K562 (cell line): ENCODE measurements around the gene CACNB2. TPM values are rescaled to one million over a fixed set of nuclear protein-coding genes. Genes with fewer than 3 reads are reported as not detected.

Source experiments
- ATAC-seq: fragments of 200-7000 bp; cut with Tn5 transposase; 3 replicates; pipeline ENCODE4 v1.9.1; 2020; ENCODE audit warnings: moderate library complexity
- BruUV-seq: library from RNA; stranded (reverse); fragments of 400-500 nt; replicated peaks from 2 replicates; lab custom pipeline; 2021; lab: Mats Ljungman, UMichigan
- CTCF ChIA-PET: fragments of 300-600 bp; formaldehyde crosslinking; extraction: SDS; loops from one replicate; lab custom pipeline; 2021; ENCODE audit warnings: low intra/inter-chr PET ratio; lab: Yijun Ruan, JAX
- POLR2A ChIA-PET: fragments of 300-600, 350-650 bp; sonication (Branson Sonifier 250); formaldehyde crosslinking; extraction: SDS; loops from one replicate; lab custom pipeline; 2021; ENCODE audit warnings: antibody characterized with exemption, inconsistent platforms; lab: Yijun Ruan, JAX
- DNase-seq, 4 experiments: peaks; one replicate each; pipeline versions ENCODE4 v3.0.0 to v3.0.0-alpha.2; 2011 to 2018; ENCODE audit warnings: low spot score in 3 of 4, mixed read lengths in 3 of 4; ENCODE audit errors: extremely low read depth in 1 of 4
- FAIRE-seq: peaks from 2 replicates; lab custom pipeline; 2011; peaks lifted over from hg19 to GRCh38; lab: Jason Lieb, UNC
- H2AFZ ChIP-seq: 2 replicates; pipeline ENCODE4 v1.6.0; 2011; ENCODE audit warnings: low read depth, low read length, control low read depth, inconsistent platforms
- H3K27ac ChIP-seq: fragments of 200-600 bp; 3 replicates; pipeline ENCODE4 v1.8.0; 2011; ENCODE audit warnings: low read depth, mild to moderate bottlenecking, control low read depth, inconsistent platforms, low read length, moderate library complexity, mixed read lengths; ENCODE audit errors: extremely low read depth
- H3K27me3 ChIP-seq, 2 experiments: fragments of 300-600 bp in 1 of 2; 2 replicates in 1 of 2; 3 replicates in 1 of 2; pipeline versions ENCODE4 v1.6.0 to v1.8.0; 2011; ENCODE audit warnings: inconsistent platforms in 2 of 2, low read length in 2 of 2, mild to moderate bottlenecking in 1 of 2, mixed read lengths in 1 of 2, moderate library complexity in 1 of 2; ENCODE audit not compliant: control insufficient read depth in 2 of 2, insufficient read depth in 2 of 2
- H3K36me3 ChIP-seq: fragments of 300-600 bp; 3 replicates; pipeline ENCODE4 v1.8.0; 2011; ENCODE audit warnings: mild to moderate bottlenecking, low read length, inconsistent platforms; ENCODE audit not compliant: control insufficient read depth, insufficient read depth
- H3K4me1 ChIP-seq, 2 experiments: fragments of 200-600 bp in 1 of 2; replicated peaks in 1 of 2; 2 replicates in 1 of 2; 3 replicates in 1 of 2; pipeline versions ENCODE4 v1.5.1 to v1.8.0; 2011; ENCODE audit warnings: inconsistent platforms in 2 of 2, low read length in 2 of 2, mild to moderate bottlenecking in 1 of 2, mixed read lengths in 1 of 2, moderate library complexity in 1 of 2; ENCODE audit not compliant: control insufficient read depth in 2 of 2, insufficient read depth in 2 of 2
- H3K4me2 ChIP-seq: 2 replicates; pipeline ENCODE4 v1.6.1; 2011; ENCODE audit warnings: low read length, control low read depth, inconsistent platforms, mixed read lengths; ENCODE audit not compliant: insufficient read depth
- H3K4me3 ChIP-seq: fragments of 200-600 bp; sonication (generic), shearing (Covaris generic); 2 replicates; pipeline ENCODE4 v1.5.1; 2016; ENCODE audit warnings: control low read depth, inconsistent platforms
- H3K79me2 ChIP-seq: fragments of 200-600 bp; 3 replicates; pipeline ENCODE4 v1.8.0; 2011; ENCODE audit warnings: low read length, inconsistent platforms; ENCODE audit not compliant: control insufficient read depth, insufficient read depth
- H3K9ac ChIP-seq, 2 experiments: 2 replicates each; pipeline versions ENCODE4 v1.6.0 to v1.6.1; 2011; ENCODE audit warnings: low read depth in 2 of 2, low read length in 2 of 2, control low read depth in 1 of 2, inconsistent platforms in 1 of 2, mild to moderate bottlenecking in 1 of 2, mixed read lengths in 1 of 2; ENCODE audit not compliant: insufficient read depth in 1 of 2
- H3K9me1 ChIP-seq: one replicate; pipeline ENCODE4 v1.6.0; 2011; ENCODE audit warnings: inconsistent platforms, mild to moderate bottlenecking, low read length, moderate library complexity; ENCODE audit not compliant: control insufficient read depth, insufficient read depth
- H3K9me3 ChIP-seq: replicated peaks from 2 replicates; pipeline ENCODE4 v1.5.1; 2011; ENCODE audit warnings: low read depth, low read length, inconsistent platforms; ENCODE audit not compliant: control insufficient read depth, insufficient read depth
- H4K20me1 ChIP-seq: replicated peaks from 2 replicates; pipeline ENCODE4 v1.6.1; 2011; ENCODE audit warnings: low read length, inconsistent platforms, mixed read lengths; ENCODE audit not compliant: control insufficient read depth, insufficient read depth
- SIN3B ChIP-seq: fragments of 450-650 bp; IDR thresholded peaks from 2 replicates; pipeline ENCODE4 v1.6.1; 2017; ENCODE audit warnings: low read depth, mild to moderate bottlenecking, moderate library complexity
- ZNF318 ChIP-seq, 2 experiments: fragments of 450-650 bp; IDR thresholded peaks; 2 replicates each; pipeline ENCODE4 v1.6.1; 2016; ENCODE audit warnings: mild to moderate bottlenecking in 2 of 2, borderline replicate concordance in 1 of 2, low read depth in 1 of 2, moderate library complexity in 1 of 2
- WGBS: fragments of 100-300 bp; shearing (Covaris generic); methylation state at CpG from one replicate; pipeline ENCODE4 v1.1.6; 2016; ENCODE audit warnings: low coverage, mixed read lengths; ENCODE audit not compliant: insufficient coverage; ENCODE audit errors: missing lambda C conversion rate; 5-methylcytosine and 5-hydroxymethylcytosine counted together
- in situ Hi-C: fragments of 300-500 bp; cut with MboI; formaldehyde crosslinking; loops from 4 replicates; pipeline ENCODE4 v1.15.0; 2018; ENCODE audit warnings: inconsistent platforms, mixed read lengths
- intact Hi-C: fragments of 100-400 bp; cut with micrococcal nuclease; formaldehyde crosslinking; loops from 2 replicates; pipeline ENCODE4 v1.14.2; 2022
- polyA plus RNA-seq, 8 experiments: library from polyadenylated mRNA; depleted of rRNA in 4 of 8; stranded (reverse) in 5 of 8; unstranded in 3 of 8; fragments of >200 nt; fragmentation: Nextera tagmentation in 2 of 8; fragmentation: Illumina TruSeq in 1 of 8; extraction: Ambion mirVana in 2 of 8; extraction: Trizol in 1 of 8; gene quantifications; 2 replicates each; pipeline versions ENCODE4 v1.2.1 to v1.2.3, GENCODE V29; 2011 to 2014; ENCODE audit warnings: inconsistent platforms in 1 of 8, missing spikeins in 1 of 8
- total RNA-seq, 7 experiments: library from RNA; depleted of rRNA in 6 of 7; stranded (reverse); fragments of >200 nt in 6 of 7; fragmentation: Illumina TruSeq in 2 of 7; extraction: Trizol in 2 of 7; gene quantifications; 2 replicates each; pipeline versions ENCODE4 v1.2.1 to v1.2.3, GENCODE V29; 2011 to 2021; ENCODE audit warnings: low replicate concordance in 1 of 7
- TF ChIP-seq, protein P1 (sequence below): sonication (generic); formaldehyde crosslinking; IDR thresholded peaks from 2 replicates; pipeline ENCODE4 v1.8.1; 2023; ENCODE audit warnings: mild to moderate bottlenecking, missing genetic modification reagents, moderate library complexity

CACNB2 gene
- total and polyA plus RNA-seq, 9 of the 15 experiments (the other 6 are each of a cell fraction or from before 2014, with no cell fraction given), result 1.8 to 2.2 TPM; not detected in 7

DNA sequence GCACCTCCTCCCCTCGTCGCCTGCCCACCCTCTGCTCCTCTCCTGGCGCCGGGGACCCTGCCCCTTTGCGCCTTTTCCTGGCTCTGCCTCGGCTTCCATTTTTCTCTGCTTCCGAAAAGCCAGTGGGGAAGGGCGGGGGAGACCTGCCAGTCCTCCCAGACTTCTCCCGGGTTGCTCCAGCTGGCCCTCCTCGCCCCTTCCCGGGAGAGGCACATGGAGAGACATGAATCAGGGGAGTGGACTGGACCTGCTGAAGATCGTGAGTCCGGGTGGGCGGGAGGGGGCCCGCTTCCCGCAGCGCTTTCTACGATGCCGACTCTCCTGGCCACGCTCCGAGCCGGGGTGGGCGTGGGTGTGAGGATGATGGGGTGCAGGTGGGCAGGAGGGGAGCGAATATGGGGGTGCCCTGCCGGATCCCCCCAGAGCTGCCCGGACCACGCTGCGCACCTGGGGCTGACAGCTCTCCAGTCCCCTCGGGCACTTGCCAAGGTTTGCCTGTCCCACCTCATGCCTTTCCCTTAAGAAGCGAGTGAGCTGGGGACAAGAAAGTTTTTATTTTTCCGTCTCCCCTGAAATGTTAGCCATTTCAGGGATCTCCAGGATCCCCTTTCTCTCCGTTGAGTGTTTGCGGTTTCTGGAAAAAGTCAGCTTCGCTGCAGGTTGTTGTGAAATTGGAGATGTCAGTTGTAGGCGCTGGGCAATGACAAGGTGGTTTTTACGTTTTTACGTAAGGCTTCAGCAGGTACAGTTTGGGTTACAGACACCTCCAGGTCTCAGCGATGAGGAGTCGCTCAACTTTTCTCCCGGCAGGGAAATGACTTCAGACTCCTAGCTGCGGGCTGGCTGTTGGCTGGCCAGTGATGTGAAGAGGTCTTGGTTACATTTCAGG, 977 bp downstream of the CACNB2 start:
- DNase-seq (no peak), ATAC-seq (no peak), FAIRE-seq (no peak)
- H4K20me1 ChIP-seq, result no peaks in the 10 kb centered on the region
- no peak overlapping the region for H3K4me2 ChIP-seq
- TF ChIP-seq SIN3B, result no peak
- TF ChIP-seq, protein P1, sequence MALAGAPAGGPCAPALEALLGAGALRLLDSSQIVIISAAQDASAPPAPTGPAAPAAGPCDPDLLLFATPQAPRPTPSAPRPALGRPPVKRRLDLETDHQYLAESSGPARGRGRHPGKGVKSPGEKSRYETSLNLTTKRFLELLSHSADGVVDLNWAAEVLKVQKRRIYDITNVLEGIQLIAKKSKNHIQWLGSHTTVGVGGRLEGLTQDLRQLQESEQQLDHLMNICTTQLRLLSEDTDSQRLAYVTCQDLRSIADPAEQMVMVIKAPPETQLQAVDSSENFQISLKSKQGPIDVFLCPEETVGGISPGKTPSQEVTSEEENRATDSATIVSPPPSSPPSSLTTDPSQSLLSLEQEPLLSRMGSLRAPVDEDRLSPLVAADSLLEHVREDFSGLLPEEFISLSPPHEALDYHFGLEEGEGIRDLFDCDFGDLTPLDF (CRISPR knock-in tag), result no peak
- TF ChIP-seq ZNF318 (IDR thresholded peaks at IDR 0.05; ENCODE audit: borderline replicate concordance in 1 of 2, low read depth in 1 of 2), result no peak
- H3K79me2 ChIP-seq, result no peaks in the 10 kb centered on the region
- ChIA-PET CTCF (no interaction called here), POLR2A (interaction anchor here (0.8 kb wide), 1 partner anchor 497 kb away, joined by 4 read pairs; no protein-coding TSS in a partner anchor)
- H3K27ac ChIP-seq, result no peak overlapping the region
- intact Hi-C loops (no loop called here), in situ Hi-C loops (no loop called here)
- H3K4me3 ChIP-seq, result no peak overlapping the region
- peaks cover 0 to 10% of the 10 kb centered on the region in 2 experiments; a peak in 2 of 5 replicates for H3K4me1 ChIP-seq
- BruUV-seq, result no TSS peak
- no peaks in the 10 kb centered on the region for H3K36me3 ChIP-seq
- 2% methylated on average over 25 of the region's 41 CpGs for WGBS
- H3K9me1 ChIP-seq, result no peaks in the 10 kb centered on the region
- H3K9ac ChIP-seq, result no peak overlapping the region
- H3K27me3 ChIP-seq, result peaks cover 7 to 22% of the 10 kb centered on the region in 2 experiments; a peak in 4 of 5 replicates
- no peaks in the 10 kb centered on the region for H3K9me3 ChIP-seq
- H2AFZ ChIP-seq, result no peak overlapping the region
